Cardiac septum (tissue), 1 donor: Measurements from ENCODE around the gene CCDC51. TPM values are rescaled to one million over a fixed set of nuclear protein-coding genes. Genes with fewer than 3 reads are reported as not detected.
A peak's percentile ranks its signal among the peaks of the same experiment; 100 is the strongest.

Experiments used
- DNase-seq: peaks from one replicate; pipeline ENCODE4 v3.0.0-alpha.2; 2020; ENCODE audit warnings: low spot score
- intact Hi-C: fragments of 100-400 bp; cut with DNase I; formaldehyde crosslinking; loops from one replicate; pipeline ENCODE4 v1.14.0; 2022
- total RNA-seq: library from RNA; stranded (reverse); fragmentation: NEBNext Ultra II Directional; extraction: Animal tissue kit (Norgen Biotek cat#: 25700); gene quantifications from one replicate; pipeline ENCODE4 v1.2.1, GENCODE V29; 2021
- donor health status: DM: no; HTN: no; CAD: no.

CCDC51 gene
- total RNA-seq, 1 donor from 2014 or later, result 8.9 TPM

- no peak for DNase-seq
- intact Hi-C loops, result loop anchor here (1.0 to 5.0 kb wide), 3 partner anchors 35 to 204 kb away; no protein-coding TSS in a partner anchor
Measured at GRCh38 chr3:48436477-48436787, 3.5 kb downstream of the CCDC51 start.

GRCh38 chr3:48435774-48436476, 4.0 kb downstream of the CCDC51 start:
- peak; percentile 93 for DNase-seq
- intact Hi-C loops, result loop anchor here (1.0 to 5.0 kb wide), 3 partner anchors 35 to 204 kb away; no protein-coding TSS in a partner anchor

- intact Hi-C loops, result loop anchor here (5.0 kb wide), 1 partner anchor 203 kb away; no protein-coding TSS in a partner anchor
Measured at GRCh38 chr3:48435223-48435595, 4.7 kb downstream of the CCDC51 start.

GRCh38 chr3:48434591-48435222, 5.2 kb downstream of the CCDC51 start:
- intact Hi-C loops, result loop anchor here (5.0 kb wide), 1 partner anchor 202 kb away; no protein-coding TSS in a partner anchor
- no peak for DNase-seq

More at GRCh38 chr3:48435223-48435595, 4.7 kb downstream of the CCDC51 start:
- no peak for DNase-seq

GRCh38 chr3:48433472-48434118, 6.3 kb downstream of the CCDC51 start:
- DNase-seq, result no peak
- intact Hi-C loops, result no loop called here

- DNase-seq, result no peak
- intact Hi-C loops, result no loop called here
Measured at GRCh38 chr3:48432411-48433371, 7.2 kb downstream of the CCDC51 start.

GRCh38 chr3:48431224-48432029, 8.5 kb downstream of the CCDC51 start:
- DNase-seq, result no peak
- intact Hi-C loops, result no loop called here

GRCh38 chr3:48430708-48431101, 9.2 kb downstream of the CCDC51 start:
- no peak for DNase-seq
- intact Hi-C loops, result no loop called here

GRCh38 chr3:48429960-48430707, 9.8 kb downstream of the CCDC51 start, which contains the start of gene PLXNB1:
Gene PLXNB1, minus strand, starts transcription at chr3:48430086. Its CDS starts 5,475 bp downstream, at chr3:48424611.
- intact Hi-C loops, result no loop called here
- DNase-seq, result no peak

- DNase-seq, result peak; percentile 84
- intact Hi-C loops, result no loop called here
Measured at GRCh38 chr3:48429317-48429959, 10.5 kb downstream of the CCDC51 start.

GRCh38 chr3:48428572-48429316, 11.2 kb downstream of the CCDC51 start:
- DNase-seq, result no peak
- intact Hi-C loops, result no loop called here

- intact Hi-C loops, result no loop called here
- no peak for DNase-seq
Measured at GRCh38 chr3:48428088-48428571, 11.8 kb downstream of the CCDC51 start.

- intact Hi-C loops, result no loop called here
Measured at GRCh38 chr3:48427630-48427962, 12.3 kb downstream of the CCDC51 start.

GRCh38 chr3:48426944-48427629, 12.8 kb downstream of the CCDC51 start:
- DNase-seq, result no peak
- intact Hi-C loops, result no loop called here

More at GRCh38 chr3:48427630-48427962, 12.3 kb downstream of the CCDC51 start:
- no peak for DNase-seq

GRCh38 chr3:48426401-48426909, 13.5 kb downstream of the CCDC51 start:
- peak; percentile 81 for DNase-seq
- intact Hi-C loops, result no loop called here

- intact Hi-C loops, result no loop called here
- no peak for DNase-seq
Measured at GRCh38 chr3:48425281-48425812, 14.6 kb downstream of the CCDC51 start.
